Tongue (tissue), 2 donors: ENCODE measurements around the gene TMEM132C. TPM values are rescaled to one million over a fixed set of nuclear protein-coding genes. Genes with fewer than 3 reads are reported as not detected.
A peak's percentile ranks its signal among the peaks of the same experiment; 100 is the strongest.
"Not testable (repeated sequence)": the region's sequence is repeated elsewhere in the genome, so short reads cannot be mapped to it uniquely, and the experiment has no call there.

Experiments used
- DNase-seq: peaks from one replicate; pipeline ENCODE4 v3.0.0-alpha.2; 2015
- total RNA-seq: library from RNA; depleted of rRNA; stranded (reverse); fragments of >200 nt; gene quantifications from one replicate; pipeline ENCODE4 v1.2.3, GENCODE V29; 2014

Gene TMEM132C
- total RNA-seq, 1 donor from 2014 or later = 8.7 TPM

- DNase-seq = peak; percentile 5
Observed at GRCh38 chr12:128557231-128557630, 290.3 kb downstream of the TMEM132C start.

DNA sequence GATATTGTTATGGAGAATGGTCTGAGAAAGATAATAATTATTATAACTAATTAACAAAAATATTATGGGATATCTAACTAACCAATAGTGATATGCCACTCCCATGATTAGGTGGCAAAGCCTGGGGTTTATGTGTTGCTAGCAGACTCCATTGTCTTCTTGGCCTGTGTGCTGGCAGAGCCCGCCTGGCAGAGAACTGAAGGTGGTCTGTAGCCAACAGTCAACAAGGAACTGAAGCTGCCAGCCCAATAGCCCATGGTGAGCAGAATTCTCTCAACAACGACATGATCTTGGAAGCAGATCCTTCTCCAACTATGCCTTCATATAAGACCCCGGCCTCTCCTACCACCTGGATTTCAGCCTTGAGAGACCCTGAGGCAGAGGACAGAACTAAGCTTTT is 298.0 kb downstream of the TMEM132C start:
- DNase-seq = no peak

GRCh38 chr12:128567730-128568129 is 300.8 kb downstream of the TMEM132C start:
- DNase-seq = no peak

DNA sequence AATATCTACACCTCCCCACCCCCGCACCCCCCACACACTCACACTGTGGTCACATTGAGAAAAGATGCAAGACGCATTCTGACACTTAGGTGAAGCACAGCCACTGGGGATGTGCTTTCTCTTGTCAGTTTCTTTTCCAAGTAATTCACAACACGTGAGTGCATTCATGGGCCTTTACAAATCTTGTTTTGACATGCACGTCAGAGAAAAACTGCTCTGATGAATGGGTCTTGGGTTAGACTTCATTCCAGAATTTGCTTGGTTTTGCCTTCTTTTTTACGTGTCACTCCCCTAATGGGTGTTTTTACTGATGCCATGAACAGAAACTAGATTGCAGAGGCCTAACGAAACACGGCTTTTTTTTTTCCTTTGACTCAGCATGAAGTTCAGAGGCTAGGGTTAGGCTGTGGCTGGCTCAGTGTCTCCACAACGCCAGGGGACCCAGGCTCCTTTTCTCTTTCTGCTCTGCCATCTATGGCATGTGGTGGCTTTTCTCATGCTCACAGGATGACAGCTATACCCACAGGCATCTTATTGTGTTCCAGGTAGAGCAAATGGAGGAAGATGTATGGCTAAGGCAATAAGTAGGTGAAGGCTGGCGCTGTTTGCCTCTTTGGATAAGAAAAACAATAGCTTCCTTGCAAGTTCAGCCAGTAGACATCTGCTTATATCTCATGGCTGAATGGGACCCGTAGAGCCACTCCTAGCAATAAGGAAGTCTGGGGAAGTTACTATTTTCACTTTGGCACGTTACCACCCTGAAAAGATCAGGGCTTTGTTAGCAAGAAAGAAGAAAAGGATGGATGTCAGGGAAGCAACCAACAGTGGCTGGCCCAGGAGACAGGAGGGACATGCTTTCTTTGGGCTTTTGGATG is 303.5 kb downstream of the TMEM132C start:
- DNase-seq = no peak

GRCh38 chr12:128571906-128572810 is 305.2 kb downstream of the TMEM132C start:
- DNase-seq = no peak

DNA sequence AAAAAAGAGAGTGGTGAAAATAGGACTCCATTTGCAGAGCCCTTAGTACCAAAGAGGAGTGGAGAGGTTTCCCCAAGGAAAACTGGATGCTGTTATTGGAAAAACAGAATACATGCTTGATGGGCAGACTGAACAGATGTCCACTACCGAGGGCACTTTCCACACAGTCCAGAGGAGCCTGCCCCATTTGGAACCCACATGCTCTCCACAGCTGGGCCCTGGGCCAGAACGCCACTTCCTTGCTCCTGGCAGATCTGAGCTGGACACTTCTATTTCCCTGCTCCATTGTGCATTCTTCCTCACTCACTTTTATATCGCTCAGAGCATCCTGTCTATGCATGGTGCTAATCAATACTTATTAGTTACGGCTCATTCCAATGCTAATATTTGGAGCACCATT is 306.9 kb downstream of the TMEM132C start:
- DNase-seq = no peak

- no peak for DNase-seq
Observed at GRCh38 chr12:128578045-128578444, 311.1 kb downstream of the TMEM132C start.

DNA sequence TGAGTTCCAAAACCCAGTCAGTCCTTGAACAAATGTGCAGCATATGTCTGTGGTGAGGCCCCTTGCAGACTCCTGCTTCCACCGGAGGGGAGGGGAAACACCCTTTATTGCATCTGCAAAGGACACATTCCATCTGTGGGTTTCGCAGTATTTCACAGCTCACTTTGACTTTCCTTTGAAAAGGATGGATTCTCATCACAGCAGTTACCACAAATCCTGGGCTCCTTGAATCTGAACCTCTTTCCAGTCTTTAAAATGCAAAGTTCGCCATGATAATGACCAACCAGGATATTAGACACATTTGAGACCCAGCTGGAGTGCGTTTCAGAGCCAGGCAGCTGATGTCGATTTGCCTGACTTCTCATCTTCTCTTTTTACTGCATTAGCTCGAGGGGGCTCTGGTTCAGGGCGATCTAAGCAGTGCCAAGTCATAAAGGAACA is 314.4 kb downstream of the TMEM132C start:
- peak; percentile 86 for DNase-seq

DNA sequence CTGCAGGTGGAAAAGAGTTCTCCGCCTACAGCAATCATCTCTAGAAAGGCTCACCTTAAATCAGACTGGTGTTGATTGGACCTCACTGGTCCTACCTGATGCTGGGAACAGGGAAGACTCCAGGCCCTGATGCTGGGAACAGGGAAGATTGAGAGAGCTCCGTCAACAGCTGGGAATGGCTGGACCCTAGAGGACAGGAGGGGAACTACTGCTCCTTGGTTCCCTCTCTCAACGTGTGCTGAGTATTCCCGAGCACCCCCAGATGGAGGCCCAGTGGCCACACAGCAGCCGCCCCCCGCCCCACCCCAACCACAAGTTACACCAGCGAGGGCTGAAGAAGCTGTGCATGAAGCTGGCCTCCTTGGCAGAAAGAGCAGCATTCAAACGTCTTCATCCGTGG is 316.5 kb downstream of the TMEM132C start:
- no peak for DNase-seq

GRCh38 chr12:128586451-128587029 is 319.6 kb downstream of the TMEM132C start:
- no peak for DNase-seq

- no peak for DNase-seq
Observed at GRCh38 chr12:128587918-128588317, 320.9 kb downstream of the TMEM132C start.

- no peak for DNase-seq
Observed at GRCh38 chr12:128592220-128592744, 325.3 kb downstream of the TMEM132C start.

DNA sequence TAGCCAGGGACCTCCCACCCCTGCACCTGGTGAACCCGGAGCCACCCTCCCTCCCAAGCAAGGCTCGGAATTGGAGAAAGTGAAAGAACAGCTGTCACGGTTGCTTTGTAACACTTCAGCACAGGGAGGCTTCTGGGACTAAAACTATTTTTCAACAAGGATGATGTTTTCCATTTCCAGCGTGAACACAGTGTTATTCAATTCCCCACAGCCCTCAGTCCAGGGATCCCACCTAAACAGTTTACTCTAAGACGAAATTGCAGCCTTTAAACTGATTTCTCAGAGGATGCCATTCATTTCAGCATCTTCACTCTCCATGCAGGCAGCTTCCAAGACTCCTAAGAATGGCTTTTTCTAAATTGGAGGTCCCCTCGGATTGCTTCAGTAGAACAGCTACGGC is 327.6 kb downstream of the TMEM132C start:
- peak; percentile 63 for DNase-seq

DNA sequence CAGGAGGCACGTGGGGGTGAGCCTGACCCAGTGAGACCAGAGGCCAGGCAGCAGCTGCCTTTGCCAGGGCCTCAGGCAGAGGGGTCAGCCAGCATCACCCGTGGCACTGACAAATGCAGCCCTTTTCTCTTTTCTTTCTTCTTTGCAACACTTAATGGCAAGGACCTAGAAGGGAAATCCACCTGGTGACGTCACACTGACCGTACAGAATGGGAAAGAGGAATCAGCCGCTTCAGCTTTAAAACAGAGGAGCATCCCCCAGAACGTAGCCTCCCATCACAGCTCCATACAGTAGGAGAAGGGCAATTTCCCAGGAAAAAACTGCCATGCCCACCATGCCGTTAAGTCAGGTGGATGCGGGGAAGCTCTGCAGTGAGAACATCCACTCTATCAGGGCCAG is 328.6 kb downstream of the TMEM132C start:
- no peak for DNase-seq

DNA sequence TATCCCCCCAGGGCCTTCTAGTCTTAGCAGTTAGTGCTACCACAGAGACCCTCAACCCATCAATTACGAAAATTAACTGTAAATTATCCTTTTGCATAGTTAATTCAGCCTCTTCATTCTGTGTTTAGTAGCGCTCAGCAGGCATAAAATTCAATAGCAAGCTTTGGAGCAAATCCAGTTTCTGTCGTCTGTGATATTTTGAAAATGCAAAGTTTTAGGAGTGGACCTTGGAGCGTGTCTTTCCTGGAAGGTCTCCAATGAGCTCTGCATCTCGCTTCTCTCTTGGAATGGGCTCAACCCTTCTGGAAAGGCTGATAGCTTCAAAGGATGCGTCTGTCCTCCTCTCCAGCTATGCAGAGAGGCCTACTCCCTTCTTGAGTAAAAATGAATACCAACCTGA is 333.9 kb downstream of the TMEM132C start:
- DNase-seq = peak; percentile 67

GRCh38 chr12:128603573-128604115 is 336.7 kb downstream of the TMEM132C start:
- no peak for DNase-seq

- DNase-seq = not testable (repeated sequence)
Observed at GRCh38 chr12:128604219-128604618, 337.2 kb downstream of the TMEM132C start.

DNA sequence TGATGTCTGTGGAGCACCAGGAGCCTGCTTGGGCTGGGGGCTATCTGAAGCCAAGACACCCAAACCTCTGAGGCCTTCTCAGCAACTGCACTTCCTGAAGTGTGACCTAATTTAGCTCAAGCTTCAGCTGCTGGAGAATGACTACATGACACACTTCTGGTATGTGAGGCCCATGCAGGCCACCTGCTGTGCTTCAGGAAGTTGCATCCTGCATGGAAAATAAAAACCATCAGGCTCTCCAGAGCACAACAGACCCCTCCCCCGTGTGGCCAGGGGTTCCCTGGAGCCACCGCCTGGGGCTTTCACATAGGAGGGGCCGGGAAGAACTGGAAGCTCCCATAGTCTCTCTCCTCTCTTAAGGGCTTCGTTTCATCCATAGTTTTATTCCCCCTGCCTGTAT is 339.1 kb downstream of the TMEM132C start:
- peak; percentile 80 for DNase-seq

DNA sequence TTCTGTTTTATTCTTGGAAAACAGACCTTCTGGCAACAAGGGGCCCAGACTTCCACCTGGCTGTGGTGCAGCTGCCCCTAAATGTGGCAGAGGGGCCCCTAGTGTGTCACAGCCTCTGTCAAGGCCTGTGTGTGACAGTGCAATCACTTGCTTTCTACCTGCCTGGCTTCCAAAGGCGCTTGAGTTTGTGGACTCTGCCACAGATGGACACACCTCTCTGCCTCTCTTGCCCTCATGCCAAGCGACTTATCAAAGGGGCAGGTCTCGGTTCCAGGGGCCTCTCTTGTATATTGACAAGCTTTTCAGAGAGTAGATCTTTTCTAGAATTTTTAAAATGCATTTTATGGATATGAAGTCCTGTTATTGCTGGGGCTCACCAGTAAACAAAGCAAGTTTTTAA is 339.6 kb downstream of the TMEM132C start:
- DNase-seq = no peak

GRCh38 chr12:128606970-128607369 is 340.0 kb downstream of the TMEM132C start:
- no peak for DNase-seq

DNA sequence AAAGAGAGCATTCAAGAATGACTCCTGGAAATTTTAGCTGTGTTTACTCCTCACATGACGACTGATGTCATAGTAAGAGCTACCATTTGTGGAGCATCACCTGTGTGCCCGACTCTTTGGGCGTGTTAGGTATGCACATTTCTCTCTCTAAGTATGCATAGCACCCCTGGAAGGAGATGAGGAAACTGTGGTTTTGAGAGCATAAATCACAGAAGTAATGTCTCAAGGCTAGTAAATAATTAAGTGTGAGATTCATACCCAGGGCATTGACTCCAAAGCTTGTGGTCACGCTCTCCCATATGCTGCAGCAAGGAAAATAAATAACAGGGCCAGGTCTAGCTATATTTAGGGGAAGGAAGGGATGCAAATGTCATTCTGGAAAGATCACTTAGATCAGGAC is 340.7 kb downstream of the TMEM132C start:
- no peak for DNase-seq

DNA sequence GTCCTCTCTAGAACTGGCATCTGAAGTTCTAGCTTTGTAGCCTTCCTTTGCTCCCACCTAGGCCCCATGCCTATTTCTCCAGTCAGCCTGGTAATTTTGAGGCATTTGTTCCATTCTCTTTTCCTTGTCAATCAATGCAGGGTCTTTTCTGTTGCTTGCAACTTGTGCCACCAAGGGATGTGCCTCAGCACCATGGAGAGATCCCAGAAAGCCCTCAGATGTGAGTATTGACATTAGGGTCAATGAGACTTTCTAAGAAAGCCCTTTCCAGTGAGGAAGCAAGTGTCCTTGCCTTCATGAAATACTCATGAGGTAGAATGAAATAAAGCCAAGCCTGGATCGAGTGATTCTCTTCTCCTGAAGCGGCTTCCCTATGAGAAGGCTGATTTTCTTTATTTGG is 342.9 kb downstream of the TMEM132C start:
- DNase-seq = peak; percentile 29
